HG03159 (cell line): ENCODE measurements around the gene GRIK1.

Experiments
- ATAC-seq: cut with Tn5 transposase; IDR thresholded peaks from one replicate; pipeline ENCODE4 v1.9.1; 2021; ENCODE audit warnings: mild to moderate bottlenecking, moderate library complexity; ENCODE audit not compliant: unreplicated experiment

GRIK1 gene

DNA sequence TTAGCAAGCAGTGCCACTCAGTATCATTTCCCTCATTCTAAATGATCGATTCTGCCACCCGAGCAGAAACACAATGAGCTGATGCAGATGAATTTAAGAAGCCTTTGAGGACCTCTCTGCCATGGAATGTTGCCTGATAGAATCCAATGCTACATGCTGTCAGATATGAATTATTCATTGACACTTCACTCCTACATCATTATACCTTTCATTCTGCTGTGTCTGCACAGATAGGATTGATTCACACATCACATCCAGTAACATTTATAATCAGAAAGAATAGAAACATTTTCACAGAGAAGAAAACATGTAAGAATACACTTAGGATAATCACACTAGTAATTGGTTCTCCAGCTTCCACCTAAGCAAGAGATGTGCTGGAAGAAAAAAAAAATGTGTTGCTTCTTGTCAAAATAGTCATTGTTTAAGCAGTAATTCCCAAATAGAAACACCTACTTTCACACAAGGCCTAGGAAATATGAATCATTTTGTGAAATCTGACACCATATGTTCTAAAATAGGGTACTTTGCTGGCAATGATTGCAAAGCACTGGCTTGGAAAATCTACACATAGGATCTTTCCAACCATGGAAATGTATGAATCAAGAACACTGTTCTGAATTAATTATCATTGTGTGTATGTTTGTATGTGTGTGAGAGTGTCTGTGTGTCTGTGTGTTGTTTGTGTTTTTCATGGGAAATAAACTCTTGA is 110.1 kb downstream of the GRIK1 start:
- ATAC-seq: no peak

DNA sequence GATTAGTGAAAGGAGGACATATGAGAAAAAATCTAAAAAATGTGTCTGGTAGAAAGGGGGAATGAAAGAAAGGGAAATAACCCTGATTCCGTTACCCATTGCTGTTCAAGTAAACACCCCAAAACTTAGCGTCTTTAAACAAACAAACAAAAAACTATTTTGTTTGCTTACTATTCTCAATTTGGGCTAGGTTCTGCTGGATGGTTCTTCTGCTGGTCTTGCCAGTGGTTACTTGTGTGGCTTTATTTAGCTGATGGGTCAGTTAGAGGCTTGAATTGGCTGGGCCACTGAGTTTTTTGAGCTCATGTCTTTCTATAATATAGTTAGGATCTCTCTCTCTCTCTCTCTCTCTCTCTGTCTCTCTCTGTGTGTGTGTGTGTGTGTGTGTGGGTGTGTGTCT is 112.1 kb downstream of the GRIK1 start:
- ATAC-seq: no peak

DNA sequence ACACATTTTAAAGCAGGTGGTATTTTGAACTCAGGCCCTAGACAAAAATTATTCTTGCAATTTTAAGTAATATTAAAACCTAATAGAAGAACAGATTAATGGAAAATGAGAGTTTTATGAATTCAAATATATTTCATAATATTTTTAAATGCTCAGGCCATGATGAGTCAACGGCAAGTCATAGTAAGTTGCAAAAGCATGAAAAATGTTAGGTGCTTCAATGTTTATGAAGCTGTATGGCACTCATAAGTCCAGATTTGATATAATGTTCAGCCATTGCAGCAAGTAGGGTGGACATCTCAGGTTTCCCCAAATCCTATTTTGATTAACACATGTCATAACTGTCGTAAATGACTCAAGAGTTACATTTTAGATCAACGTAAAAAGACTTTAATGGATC is 112.6 kb downstream of the GRIK1 start:
- no peak for ATAC-seq

DNA sequence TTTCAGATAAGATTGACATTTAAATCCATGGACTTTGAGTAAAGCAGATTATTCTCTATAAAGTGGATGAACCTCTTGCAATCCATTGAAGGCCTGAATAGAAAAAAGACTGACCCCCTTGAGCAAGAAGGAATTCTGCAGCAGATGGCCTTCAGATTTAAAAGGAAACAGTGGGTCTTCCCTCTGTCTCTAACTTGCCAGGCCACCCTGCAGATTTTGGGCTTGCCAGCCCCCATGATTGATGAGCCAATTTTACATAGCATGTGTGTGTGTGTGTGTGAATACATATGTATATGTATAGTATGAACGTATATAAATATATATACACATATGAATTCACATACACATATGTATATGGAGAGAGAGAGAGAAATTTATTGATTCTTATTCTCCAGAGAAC is 113.4 kb downstream of the GRIK1 start:
- ATAC-seq: no peak

DNA sequence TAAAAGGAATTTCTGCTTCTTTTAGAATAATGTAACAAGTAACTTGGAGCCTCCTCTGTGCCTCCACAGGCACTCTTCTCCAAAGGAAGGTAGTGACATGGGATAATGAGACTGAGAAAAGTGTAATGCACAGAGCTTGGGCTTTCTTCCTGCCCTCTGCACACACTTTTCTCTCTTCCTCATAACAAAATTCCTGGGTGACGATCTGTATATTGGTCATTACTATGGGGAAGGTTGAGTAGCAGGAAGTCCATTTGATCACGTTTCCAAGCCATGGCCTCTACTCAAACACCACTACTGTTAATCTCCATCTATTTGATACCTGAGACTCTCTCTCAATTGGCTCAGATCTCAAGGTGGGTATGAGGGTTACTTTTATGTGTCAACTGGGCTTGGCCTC is 113.9 kb downstream of the GRIK1 start:
- ATAC-seq: no peak

DNA sequence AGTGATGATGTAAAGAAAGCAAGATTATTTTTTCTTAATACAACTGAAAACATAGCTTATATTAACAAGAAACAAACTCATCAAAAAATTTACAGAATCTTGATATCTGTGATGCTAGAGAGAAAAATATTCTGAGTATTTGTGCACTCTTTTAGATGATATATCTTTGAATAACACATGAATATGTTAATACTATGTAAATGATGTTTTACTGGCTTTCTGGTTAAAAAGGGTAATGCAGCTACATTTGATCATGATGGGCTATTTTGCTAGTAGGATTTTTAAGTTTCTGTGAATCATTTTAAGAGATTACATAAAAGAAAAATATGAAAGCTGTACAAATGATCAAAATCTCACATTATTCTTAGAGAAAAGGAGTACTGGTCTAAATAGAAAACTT is 114.5 kb downstream of the GRIK1 start:
- no peak for ATAC-seq

DNA sequence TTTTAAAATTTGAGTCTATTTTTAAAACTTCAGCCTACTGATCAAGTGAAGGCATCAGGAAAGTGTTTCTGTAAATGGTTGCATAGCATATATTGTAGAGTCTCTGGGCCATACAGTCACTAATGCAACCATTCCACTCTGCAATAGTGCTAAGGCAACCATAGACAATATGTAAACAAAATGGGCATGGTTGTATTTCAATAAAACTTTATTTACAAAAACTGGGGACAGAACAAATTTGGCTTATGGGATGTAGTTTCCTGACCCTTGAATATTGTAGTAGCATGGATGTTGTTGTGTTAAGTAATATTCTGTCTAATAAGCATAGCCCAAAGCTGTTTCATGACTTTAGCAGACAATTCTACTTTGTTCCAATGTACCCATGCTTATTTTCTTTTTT is 117.7 kb downstream of the GRIK1 start:
- no peak for ATAC-seq

DNA sequence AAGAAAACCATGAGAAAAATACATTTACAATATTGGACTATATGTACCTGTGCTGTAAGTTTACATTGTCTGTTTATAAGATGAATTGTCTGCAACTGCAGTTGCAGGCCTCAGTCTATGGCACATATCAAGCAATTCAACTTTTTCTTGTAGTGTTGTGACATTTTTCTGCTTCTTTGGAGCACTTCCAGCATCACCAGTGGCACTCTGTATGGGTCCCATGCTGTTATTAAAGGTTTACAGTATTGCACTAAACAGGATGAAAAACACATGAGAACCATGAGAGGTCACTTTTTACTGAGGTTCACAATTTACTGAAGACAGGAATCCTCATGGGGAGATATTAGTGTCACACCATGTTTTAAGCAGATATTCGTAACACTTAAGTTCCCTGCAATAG is 118.6 kb downstream of the GRIK1 start:
- no peak for ATAC-seq

DNA sequence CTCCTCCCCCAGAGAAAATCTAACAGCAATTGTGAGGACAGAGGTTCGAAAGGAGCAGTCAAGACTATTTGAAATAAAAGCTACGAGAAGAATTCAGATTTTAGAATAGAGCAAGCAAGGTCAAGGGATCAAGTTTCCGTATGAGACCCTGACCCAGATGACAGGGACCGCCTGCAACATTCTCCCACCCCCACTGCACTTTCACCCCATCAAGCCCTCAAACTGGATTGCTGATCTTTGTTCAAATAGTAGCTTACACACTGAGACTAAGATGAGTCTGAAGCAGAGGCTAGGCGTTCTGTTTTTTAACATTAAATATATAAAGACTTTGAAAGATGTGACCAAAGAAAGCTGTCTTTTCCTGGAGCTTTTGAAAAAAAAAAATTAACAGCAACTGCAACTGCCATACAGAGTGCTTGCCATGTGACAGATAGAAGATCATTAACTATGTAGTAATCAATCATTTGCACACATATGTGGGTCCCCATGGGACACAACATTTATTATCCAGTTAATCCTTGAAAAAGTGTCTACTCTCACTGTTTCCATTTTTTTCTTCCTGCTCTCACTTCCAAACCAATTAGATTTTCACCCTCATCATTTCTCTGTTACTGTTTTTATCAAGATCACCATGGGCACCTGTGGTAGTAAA is 120.0 kb downstream of the GRIK1 start:
- ATAC-seq: no peak

DNA sequence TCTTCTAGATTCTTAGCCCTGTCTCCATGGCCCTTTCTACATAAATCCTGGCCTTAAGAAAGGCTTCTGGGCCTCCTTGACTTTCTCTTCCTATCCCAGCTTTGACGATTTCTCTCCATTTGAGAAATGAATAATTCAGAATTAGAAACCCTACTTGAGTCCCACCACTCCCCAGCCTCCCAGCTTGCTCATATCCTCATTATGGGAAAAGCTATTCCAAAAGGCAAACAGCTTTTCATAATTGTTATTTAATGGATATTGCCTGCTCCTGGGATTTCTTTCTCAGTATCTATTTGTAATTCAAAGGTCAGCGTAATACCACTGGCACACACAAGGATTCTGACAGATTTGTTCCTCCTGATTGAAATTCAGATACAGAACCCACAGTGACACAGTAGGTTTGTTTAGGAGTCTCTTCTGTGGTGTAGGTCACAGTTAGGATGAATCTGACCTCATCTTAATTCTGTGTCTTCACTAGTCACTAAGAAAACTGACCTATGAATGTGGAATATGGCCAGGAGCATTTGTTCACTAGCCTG is 121.3 kb downstream of the GRIK1 start:
- ATAC-seq: no peak

DNA sequence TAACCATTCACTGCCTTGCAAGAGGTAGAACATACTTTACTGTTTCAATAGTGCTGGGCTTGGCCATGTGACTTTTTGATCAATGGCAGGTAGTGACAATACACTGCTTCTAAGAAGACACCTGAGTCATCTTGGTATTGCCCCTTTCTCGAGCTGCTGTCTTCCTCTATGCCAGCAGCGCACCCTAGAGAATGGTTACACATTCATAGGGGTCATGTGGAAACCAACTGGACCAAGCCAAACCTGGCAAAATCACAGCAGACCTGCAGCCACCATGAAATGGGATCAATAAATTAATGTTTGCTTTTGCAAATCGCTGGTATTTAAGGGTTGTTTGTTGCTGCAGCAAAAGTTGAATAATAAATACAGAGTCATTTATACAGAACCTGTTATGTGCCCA is 122.3 kb downstream of the GRIK1 start:
- no peak for ATAC-seq

DNA sequence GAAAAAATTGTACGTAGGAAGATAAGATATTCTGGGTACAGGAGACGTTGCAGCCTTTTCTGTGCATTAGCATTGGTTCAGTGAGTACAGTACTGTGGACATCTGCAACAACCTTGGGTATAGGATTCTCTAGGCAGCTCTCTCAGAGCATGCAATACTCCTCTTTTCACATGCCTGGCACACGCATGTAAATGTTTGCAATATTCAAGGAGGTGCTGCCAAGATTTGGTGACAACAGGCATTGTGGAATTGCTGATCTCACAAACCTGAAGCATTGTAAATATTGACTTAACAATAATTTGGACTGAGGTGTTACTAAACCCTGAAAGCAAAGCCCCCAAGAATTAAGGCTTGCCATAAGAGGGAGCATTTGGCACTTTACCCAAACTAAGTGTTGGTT is 126.8 kb downstream of the GRIK1 start:
- no peak for ATAC-seq

DNA sequence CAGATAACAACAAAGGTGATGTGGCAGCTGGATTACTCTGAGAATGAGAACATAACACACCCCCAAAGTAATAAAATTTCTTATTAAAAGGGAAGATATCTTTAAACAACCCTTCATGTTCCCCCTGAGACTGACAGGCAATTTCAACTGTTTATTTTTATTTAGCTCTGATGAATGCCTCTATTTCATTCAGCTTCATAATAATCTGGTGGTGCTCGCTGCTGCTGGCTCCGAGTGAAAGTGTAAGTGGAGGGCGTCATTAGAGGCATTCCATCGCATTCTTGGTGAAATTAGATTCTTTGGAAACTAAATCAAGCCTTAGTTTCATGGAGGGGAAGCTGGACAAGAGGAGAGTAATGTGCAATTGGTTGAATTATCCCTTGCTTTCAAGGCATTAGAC is 128.9 kb downstream of the GRIK1 start:
- no peak for ATAC-seq

DNA sequence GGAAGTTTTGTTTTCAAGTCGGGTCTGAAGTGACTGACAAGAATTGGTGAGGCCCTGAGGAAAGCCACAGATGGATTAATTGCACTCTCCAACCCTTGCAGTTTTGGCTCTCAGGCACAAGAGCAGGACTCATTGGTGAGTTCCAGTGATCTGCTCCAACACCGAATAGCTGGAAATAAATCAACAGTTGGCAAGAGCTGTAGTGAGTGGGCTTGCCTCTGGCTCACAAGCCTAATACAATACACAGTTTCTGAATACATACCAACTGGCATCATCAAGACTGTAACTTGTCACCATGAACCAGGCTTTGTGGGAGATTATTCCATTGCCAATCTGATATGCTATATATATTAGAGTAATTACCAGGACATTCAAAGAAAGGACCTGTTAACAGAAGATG is 131.6 kb downstream of the GRIK1 start:
- ATAC-seq: no peak

DNA sequence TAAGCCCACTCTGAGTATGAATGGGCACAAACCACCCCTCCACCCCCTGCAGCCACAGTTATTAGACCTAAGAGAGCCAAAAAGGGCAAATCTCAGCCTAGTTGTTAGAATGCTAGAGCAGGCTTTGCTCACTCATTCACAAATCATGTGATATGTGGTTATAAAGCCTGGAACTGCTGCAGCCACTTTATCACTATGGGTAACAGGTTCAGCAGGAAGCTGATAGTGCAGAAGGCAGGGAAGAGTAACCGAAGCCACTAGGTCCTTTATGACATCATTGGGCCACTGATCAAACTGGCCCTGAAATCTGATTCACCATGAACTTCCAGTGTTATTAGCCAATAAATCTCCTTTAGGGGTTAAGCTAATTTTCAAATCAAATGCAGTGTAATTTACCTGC is 134.7 kb downstream of the GRIK1 start:
- ATAC-seq: no peak

DNA sequence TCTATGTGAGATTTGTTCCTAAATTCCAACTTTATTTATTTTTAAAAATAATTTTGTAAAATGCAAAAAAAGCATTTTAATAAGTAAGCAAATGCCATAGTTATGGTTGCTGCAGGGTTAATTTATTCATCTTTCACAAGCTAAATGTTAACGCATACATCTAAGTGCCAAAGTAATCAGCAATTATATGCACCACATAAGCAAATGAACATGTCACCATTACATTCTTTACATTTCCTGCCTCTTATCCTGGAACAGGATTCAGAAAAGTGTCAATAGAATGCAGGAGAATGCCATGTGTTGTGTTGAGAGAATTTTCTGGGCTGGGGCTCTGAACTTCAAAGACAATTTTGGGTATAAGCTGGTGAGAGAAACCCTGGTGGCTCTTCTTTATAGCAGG is 136.6 kb downstream of the GRIK1 start:
- no peak for ATAC-seq

DNA sequence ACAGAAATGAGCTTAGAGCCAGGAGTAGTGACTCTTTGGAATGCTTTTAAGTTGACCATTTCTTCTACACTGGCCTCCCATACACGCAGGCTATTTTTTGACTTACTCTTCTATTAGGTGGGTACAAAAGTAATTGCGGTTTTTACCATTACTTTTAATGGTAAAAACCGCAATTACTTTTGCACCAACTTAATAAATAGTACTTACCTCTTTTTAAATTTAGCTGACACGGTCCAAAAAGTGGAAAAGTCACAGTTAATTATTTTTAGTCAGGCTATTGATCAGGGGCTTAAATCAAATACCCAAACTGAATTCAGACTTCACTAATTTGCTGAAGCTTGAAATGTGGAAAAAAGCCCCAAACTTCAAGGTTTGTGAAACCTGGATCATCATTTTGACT is 138.7 kb downstream of the GRIK1 start:
- ATAC-seq: no peak

DNA sequence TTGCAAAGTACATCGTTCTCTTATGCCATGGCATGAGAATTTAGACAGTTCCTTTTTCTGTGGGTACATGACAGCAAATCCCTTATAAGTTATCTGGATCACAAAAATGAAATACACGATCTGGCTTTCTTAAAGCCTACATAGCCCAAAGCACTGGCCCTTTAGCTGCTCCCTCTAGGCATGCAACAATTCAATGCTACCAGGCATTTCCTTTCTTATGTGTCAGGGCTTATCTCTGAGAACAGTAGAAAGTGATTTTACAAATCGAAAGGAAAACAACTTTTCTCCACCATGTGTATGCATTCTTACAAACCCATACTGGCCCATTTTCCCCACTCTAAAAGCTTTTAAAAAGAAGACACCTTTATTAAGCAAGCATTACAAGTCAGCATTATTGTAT is 139.7 kb downstream of the GRIK1 start:
- no peak for ATAC-seq

DNA sequence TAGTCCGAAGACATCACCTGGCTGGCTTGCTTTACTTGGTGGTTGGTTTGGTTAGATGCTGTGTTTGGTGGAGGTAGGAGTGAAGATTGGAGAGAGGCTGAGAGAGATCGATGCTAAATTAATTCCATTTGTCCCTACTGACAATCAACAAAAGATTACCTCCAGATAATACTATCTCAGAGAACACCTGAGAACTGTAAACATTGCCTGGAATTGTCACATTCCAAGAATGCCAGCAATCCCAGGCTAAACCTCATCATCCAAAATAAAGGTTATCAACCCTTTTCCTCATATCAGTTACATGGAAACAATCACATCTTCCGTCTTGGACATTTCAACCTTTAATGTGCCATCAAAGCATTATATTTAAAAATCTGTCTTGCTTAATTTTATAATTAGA is 141.0 kb downstream of the GRIK1 start:
- no peak for ATAC-seq

DNA sequence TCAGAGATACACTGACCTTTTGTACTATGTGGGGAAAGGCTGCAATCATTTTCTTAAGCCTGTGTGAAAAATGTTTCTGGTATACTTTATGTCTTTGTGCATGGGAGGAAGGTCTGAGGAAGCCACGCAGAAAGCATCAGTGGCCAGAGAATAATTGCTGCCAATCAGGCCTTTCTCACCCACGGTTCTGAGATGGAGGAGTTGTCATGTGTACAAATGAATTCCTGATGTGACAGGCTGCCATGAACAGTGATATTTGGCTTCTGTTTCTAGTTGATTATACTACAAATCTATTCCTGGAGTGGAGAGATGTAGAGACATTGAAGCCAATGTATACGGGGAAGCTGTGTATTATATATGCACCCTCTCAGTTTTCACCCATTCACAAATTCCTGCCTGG is 142.6 kb downstream of the GRIK1 start:
- ATAC-seq: no peak

DNA sequence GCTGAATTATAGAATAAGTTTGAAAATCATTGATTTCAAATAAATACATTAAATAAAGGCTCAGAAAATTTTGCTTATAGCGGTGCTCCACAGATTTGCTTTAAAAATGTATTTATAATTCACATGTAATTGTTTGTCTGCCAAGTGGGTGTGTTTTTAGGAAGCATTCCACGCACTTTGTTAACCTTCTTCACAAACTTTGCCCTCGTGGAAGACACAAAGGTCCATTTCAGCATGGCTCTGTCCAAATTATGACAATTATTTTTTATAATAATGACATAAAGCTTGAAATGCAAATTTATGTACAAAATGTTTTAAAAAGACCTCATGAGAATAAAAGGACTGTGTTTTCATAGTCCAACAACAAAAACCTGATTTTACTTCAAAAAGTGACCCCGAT is 146.1 kb downstream of the GRIK1 start:
- no peak for ATAC-seq

DNA sequence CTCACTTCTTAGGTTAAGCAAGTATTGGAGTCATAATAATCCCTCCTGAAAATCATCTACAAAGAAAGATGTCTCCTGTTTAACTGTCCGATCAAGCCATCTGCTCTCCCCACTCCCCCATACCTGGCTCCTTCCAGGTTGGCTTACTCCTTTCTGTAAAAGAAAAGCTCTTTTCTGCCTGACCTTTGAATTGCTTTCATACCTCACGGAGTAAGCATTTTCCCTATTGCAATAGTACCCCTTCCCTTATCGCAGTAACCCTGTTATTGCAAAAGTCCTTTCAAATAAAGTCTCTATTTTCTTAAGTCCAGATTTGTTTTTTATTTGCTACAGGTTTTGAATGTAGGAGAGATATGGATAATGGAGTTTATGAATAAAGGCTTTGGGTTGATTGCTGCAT is 150.4 kb downstream of the GRIK1 start:
- ATAC-seq: no peak

DNA sequence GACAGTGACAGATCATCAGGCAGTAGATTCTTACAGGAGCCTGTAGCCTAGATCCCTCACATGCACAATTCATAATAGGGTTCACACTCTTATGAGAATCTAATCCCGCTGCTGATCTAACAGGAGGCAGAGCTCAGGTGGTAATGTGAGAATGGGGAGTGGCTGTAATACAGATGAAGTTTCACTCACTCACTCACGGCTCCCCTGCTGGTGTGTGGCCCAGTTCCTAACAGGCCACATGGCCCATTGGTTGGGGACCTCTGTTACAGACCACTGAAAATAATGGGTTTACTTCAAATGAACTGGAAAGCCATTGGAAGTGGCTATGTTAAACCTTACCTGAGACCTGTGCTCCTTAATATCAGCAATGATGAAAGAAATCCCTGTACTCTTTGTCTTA is 151.0 kb downstream of the GRIK1 start:
- no peak for ATAC-seq
